Measurements from ENCODE around the gene SDK2. TPM values are rescaled to one million over a fixed set of nuclear protein-coding genes. Genes with fewer than 3 reads are reported as not detected.
A peak's percentile ranks its signal among the peaks of the same experiment; 100 is the strongest.

Gene SDK2
- total RNA-seq, 2 donors from 2014 or later: 16.5 to 26.3 TPM

DNA sequence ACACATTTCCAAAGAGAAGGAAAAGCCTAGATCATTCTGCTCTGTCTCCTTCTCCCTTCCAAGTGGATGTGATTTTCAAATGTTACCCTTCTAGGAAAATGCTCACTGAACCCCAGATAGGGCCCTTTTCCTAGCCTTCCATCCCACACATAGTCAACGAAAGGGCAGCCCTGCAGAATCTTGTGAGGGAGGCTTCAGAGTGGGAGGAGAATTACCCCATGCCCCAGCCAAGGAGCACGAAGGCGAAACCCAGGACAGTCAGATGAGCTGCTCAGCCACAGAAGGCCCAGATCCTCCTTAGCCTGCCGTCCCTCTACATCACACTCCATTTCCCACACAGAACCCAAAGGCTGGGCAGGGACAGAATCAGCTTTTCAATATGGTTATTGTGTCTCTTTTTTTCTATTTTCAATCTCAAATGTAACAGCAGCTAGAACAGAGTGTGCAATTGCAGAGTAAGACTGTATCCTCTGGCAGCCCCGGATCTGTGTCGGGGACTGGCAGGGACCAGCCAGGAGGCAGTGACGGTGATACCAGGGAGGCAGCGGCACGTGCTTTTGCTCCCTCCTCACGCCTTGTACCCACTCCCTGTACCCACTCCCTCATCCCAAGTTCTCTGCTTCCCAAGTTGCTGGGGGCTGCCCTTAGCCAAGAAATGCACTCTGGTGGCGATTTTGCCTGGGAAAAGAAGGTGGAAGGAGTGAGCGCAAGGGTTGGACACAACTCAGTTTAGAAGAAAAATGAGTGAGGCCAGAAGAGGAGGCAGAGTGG lies 3.7 kb upstream of the SDK2 start:
- no peak for DNase-seq (ENCODE audit: low spot score)

DNA sequence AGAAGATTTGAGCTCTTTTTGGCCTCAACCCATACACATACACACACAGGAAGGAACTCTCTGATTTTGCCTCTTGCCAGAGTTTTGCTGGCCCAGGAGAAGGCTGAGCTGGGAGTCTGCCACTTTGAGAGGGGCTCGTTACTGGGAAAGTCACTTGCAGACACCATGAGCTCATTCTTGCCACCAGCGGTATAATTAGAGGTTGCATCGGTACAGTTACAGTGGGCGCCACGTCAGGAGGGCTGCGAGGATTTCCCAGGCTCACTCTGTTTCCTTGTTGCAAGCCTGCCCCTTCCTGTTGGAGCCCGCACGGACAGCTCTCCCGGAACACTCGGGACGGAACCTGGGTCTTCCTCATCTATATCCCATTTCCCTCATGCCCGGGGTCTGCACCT lies 3.1 kb upstream of the SDK2 start:
- Histone ChIP-seq H3K4me1 (replicated peaks) (no peaks in the 10 kb centered on the region), H3K4me3 (no peak overlapping the region), H3K27me3 (replicated peaks; ENCODE audit: insufficient read depth) (no peaks in the 10 kb centered on the region), H3K36me3 (no peaks in the 10 kb centered on the region), H3K27ac (no peak overlapping the region), H3K9me3 (no peaks in the 10 kb centered on the region)
- no peak for DNase-seq (ENCODE audit: low spot score)
- intact Hi-C loops (cut with DNase I): no loop called here
- WGBS: 86% methylated on average over 12 of the region's 12 CpGs
- no peak for TF ChIP-seq POLR2AphosphoS5 (IDR thresholded peaks at IDR 0.05)
- TF ChIP-seq, protein P1, sequence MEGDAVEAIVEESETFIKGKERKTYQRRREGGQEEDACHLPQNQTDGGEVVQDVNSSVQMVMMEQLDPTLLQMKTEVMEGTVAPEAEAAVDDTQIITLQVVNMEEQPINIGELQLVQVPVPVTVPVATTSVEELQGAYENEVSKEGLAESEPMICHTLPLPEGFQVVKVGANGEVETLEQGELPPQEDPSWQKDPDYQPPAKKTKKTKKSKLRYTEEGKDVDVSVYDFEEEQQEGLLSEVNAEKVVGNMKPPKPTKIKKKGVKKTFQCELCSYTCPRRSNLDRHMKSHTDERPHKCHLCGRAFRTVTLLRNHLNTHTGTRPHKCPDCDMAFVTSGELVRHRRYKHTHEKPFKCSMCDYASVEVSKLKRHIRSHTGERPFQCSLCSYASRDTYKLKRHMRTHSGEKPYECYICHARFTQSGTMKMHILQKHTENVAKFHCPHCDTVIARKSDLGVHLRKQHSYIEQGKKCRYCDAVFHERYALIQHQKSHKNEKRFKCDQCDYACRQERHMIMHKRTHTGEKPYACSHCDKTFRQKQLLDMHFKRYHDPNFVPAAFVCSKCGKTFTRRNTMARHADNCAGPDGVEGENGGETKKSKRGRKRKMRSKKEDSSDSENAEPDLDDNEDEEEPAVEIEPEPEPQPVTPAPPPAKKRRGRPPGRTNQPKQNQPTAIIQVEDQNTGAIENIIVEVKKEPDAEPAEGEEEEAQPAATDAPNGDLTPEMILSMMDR (IDR thresholded peaks at IDR 0.05): no peak

More for the DNA sequence above, 3.7 kb upstream of the SDK2 start:
- Histone ChIP-seq H3K9me3 (no peaks in the 10 kb centered on the region), H3K4me1 (replicated peaks) (no peaks in the 10 kb centered on the region), H3K27me3 (replicated peaks; ENCODE audit: insufficient read depth) (no peaks in the 10 kb centered on the region), H3K27ac (no peak overlapping the region), H3K36me3 (no peaks in the 10 kb centered on the region), H3K4me3 (no peak overlapping the region)
- TF ChIP-seq POLR2AphosphoS5 (IDR thresholded peaks at IDR 0.05) (no peak), POLR2A (IDR thresholded peaks at IDR 0.05) (no peak)
- TF ChIP-seq, protein P1 (IDR thresholded peaks at IDR 0.05): no peak
- WGBS: 92% methylated on average over 12 of the region's 12 CpGs
- intact Hi-C loops (cut with DNase I): no loop called here

DNA sequence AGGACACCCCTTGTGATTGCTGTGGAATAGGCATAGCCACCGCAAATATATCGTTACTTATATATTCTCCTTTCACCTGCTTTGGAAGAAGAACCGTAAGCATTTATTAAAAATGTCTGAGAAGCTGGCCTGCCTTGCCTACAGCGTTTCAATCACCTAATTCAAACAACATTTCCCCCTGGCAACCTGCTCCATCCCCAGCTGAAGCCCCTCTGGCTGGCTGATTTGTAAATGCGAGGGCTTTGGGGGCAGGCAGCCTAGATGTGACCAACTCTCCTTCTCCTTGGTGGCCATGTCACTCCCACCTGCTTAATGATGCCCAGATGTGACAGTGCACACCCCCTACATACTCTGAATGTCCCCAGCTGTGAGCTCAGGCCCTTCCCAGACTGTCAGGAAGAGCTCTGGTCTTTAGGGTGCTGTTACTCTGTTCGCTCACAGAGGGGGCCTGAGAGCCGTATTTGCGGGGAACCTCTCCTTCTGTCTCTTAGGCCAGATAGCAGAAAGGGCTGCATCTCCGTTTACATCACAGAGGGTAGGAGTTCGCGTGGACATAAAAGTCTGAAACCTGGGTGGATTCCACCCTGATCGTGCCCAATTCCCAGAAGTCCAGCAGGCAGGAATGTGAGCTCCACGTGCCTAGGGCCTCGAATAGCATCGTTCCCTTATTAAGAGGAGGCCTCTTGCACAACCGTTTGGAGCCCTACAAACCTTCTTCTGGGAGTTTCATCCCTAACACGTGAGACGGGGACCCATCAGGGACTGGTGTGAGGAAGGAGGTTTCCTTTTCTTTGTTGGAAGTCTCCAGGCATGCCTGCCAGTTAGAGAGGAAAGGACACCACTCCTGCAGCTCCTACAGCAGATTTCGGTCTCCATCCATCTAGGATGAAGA lies 2.4 kb upstream of the SDK2 start:
- 77% methylated on average over 19 of the region's 19 CpGs for WGBS
- no peak for DNase-seq (ENCODE audit: low spot score)
- Histone ChIP-seq H3K9me3 (no peaks in the 10 kb centered on the region), H3K27me3 (replicated peaks; ENCODE audit: insufficient read depth) (no peaks in the 10 kb centered on the region), H3K36me3 (no peaks in the 10 kb centered on the region), H3K4me1 (replicated peaks) (no peaks in the 10 kb centered on the region), H3K4me3 (no peak overlapping the region), H3K27ac (no peak overlapping the region)
- TF ChIP-seq, protein P1 (IDR thresholded peaks at IDR 0.05): no peak
- TF ChIP-seq POLR2AphosphoS5 (IDR thresholded peaks at IDR 0.05) (no peak), POLR2A (IDR thresholded peaks at IDR 0.05) (no peak)
- intact Hi-C loops (cut with DNase I): no loop called here

- Histone ChIP-seq H3K27me3 (replicated peaks; ENCODE audit: insufficient read depth) (no peaks in the 10 kb centered on the region), H3K9me3 (no peaks in the 10 kb centered on the region), H3K36me3 (no peaks in the 10 kb centered on the region), H3K4me1 (replicated peaks) (peaks cover 5% of the 10 kb centered on the region), H3K27ac (peak overlapping the region; percentile 82 to 84), H3K4me3 (peak overlapping the region; percentile 50 to 57)
- intact Hi-C loops (cut with DNase I): no loop called here
- TF ChIP-seq, protein P1 (IDR thresholded peaks at IDR 0.05): peak in 2 of 4 experiments; percentile 9 to 31
- TF ChIP-seq POLR2A (IDR thresholded peaks at IDR 0.05) (no peak), POLR2AphosphoS5 (IDR thresholded peaks at IDR 0.05) (peak; percentile 22)
- peak; percentile 69 for DNase-seq (ENCODE audit: low spot score)
- 2% methylated on average over 61 of the region's 90 CpGs for WGBS
These were observed 1.0 kb upstream of the SDK2 start for GRCh38 chr17:73645050-73645871.

All from prostate gland (tissue), 2 donors.